Kidney (tissue), 14 donors: ENCODE results near the gene SPON1. TPM values are rescaled to one million over a fixed set of nuclear protein-coding genes. Genes with fewer than 3 reads are reported as not detected.

Source experiments
- DNase-seq, 5 donors: peaks; one replicate each; pipeline ENCODE4 v3.0.0-alpha.2; 2013 to 2020
- FAIRE-seq: peaks from 2 replicates; lab custom pipeline; 2012; peaks lifted over from hg19 to GRCh38; lab: Jason Lieb, UNC
- H3K27ac ChIP-seq, 2 donors: one replicate each; pipeline ENCODE4 v1.7.0; 2013; ENCODE audit warnings: low read depth in 2 of 2, low read length in 2 of 2, inconsistent platforms in 1 of 2
- H3K27me3 ChIP-seq: one replicate; pipeline ENCODE4 v1.7.1; 2013; ENCODE audit warnings: low read length, inconsistent platforms; ENCODE audit not compliant: control insufficient read depth, insufficient read depth
- H3K36me3 ChIP-seq, 3 donors: one replicate each; pipeline versions ENCODE4 v1.7.0 to v1.7.1; 2013; ENCODE audit warnings: low read length in 3 of 3, control low read depth in 1 of 3, inconsistent platforms in 1 of 3; ENCODE audit not compliant: insufficient read depth in 3 of 3, control insufficient read depth in 2 of 3
- H3K4me1 ChIP-seq, 3 donors: one replicate each; pipeline versions ENCODE4 v1.7.0 to v1.7.1; 2013; ENCODE audit warnings: low read length in 3 of 3, inconsistent platforms in 1 of 3, low read depth in 1 of 3; ENCODE audit not compliant: control insufficient read depth in 2 of 3, insufficient read depth in 2 of 3
- H3K4me3 ChIP-seq, 3 donors: one replicate each; pipeline versions ENCODE4 v1.7.0 to v1.8.1; 2013; ENCODE audit warnings: low read length in 3 of 3, control low read depth in 1 of 3, inconsistent platforms in 1 of 3
- H3K9ac ChIP-seq, 3 donors: one replicate each; pipeline versions ENCODE4 v1.7.0 to v1.7.1; 2013; ENCODE audit warnings: low read length in 3 of 3, control low read depth in 1 of 3, inconsistent platforms in 1 of 3
- H3K9me3 ChIP-seq, 3 donors: one replicate each; pipeline versions ENCODE4 v1.7.0 to v1.7.1; 2013; ENCODE audit warnings: low read length in 3 of 3, control low read depth in 1 of 3, inconsistent platforms in 1 of 3; ENCODE audit not compliant: control insufficient read depth in 2 of 3, insufficient read depth in 1 of 3
- intact Hi-C: fragments of 100-400 bp; cut with DNase I; formaldehyde crosslinking; loops from one replicate; pipeline ENCODE4 v1.11.1; 2022
- polyA plus RNA-seq: library from polyadenylated mRNA; stranded (reverse); fragments of 350-450 nt; fragmentation: Illumina TruSeq; extraction: RNeasy Lipid Tissue Mini Kit (QIAGEN cat#74804); gene quantifications from one replicate; pipeline ENCODE4 v1.2.3, GENCODE V29; 2014; ENCODE audit warnings: low read depth, low replicate concordance; ENCODE audit not compliant: insufficient read depth
- total RNA-seq: library from RNA; stranded (reverse); fragmentation: NEBNext Ultra II Directional; extraction: Animal tissue kit (Norgen Biotek cat#: 25700); gene quantifications from one replicate; pipeline ENCODE4 v1.2.1, GENCODE V29; 2021
- TF ChIP-seq, protein P1 (sequence below): IDR thresholded peaks from 3 replicates; pipeline ENCODE4 v1.5.1; 2012; ENCODE audit warnings: mild to moderate bottlenecking, moderate library complexity, borderline replicate concordance; ENCODE audit not compliant: insufficient read depth; ENCODE audit errors: extremely low read depth
- donor health status: control.
- donor health status: control.
- donor health status: control.
- donor health status: control.
- donor health status: control.
- donor health status: DM: yes; HTN: yes; CAD: no.
- donor health status: Normal renal cell carcinoma (clear cell type).

Gene SPON1
- total and polyA plus RNA-seq, 2 donors from 2014 or later, result 3.8 to 77.9 TPM

DNA sequence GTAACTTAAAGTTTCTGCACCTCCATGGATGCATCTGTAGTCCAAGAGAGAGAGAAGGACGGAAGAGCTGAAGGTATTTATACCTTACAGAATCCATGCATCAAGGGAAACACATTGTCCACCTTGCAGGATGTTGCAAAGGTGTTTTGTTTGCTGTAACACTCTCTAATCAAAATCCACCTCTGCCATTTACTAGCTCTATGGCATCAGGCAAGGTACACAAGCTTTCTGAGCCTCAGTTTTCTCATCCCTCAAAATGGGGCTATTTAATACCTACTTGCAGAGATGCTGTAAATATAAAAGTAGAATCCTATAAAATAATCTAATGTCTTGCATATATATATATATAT, 21.6 kb upstream of the SPON1 start:
- Histone ChIP-seq H3K4me1 (no peaks in the 10 kb centered on the region), H3K27me3 (no peaks in the 10 kb centered on the region), H3K9ac (no peak overlapping the region), H3K27ac (no peak overlapping the region), H3K36me3 (no peaks in the 10 kb centered on the region), H3K9me3 (no peaks in the 10 kb centered on the region), H3K4me3 (no peak overlapping the region)
- TF ChIP-seq, protein P1, sequence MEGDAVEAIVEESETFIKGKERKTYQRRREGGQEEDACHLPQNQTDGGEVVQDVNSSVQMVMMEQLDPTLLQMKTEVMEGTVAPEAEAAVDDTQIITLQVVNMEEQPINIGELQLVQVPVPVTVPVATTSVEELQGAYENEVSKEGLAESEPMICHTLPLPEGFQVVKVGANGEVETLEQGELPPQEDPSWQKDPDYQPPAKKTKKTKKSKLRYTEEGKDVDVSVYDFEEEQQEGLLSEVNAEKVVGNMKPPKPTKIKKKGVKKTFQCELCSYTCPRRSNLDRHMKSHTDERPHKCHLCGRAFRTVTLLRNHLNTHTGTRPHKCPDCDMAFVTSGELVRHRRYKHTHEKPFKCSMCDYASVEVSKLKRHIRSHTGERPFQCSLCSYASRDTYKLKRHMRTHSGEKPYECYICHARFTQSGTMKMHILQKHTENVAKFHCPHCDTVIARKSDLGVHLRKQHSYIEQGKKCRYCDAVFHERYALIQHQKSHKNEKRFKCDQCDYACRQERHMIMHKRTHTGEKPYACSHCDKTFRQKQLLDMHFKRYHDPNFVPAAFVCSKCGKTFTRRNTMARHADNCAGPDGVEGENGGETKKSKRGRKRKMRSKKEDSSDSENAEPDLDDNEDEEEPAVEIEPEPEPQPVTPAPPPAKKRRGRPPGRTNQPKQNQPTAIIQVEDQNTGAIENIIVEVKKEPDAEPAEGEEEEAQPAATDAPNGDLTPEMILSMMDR, result no peak
- DNase-seq (no peak), FAIRE-seq (no peak)
- intact Hi-C loops, result no loop called here

DNA sequence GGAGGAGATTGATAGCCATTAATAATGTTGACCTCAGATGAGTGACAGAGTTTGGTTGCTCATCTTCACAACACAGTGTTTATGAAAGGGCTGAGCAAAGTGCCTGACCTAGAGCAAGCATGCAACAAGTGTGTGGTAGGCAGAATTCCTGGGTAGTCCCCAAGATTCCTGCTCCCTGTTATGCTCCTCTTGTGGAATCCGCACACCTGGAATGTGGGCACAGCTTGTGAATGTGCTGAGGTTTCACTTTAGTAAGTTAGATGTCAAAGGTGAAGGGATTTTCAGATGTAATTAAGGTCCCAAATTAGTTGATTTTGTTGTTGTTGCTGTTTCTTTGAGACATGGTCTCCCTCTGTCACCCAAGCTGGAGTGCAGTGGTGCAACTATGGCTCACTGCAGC, 20.7 kb upstream of the SPON1 start:
- FAIRE-seq (no peak), DNase-seq (no peak)
- H3K27me3 ChIP-seq, result no peaks in the 10 kb centered on the region
- no peaks in the 10 kb centered on the region for H3K4me1 ChIP-seq
- TF ChIP-seq, protein P1, result no peak
- H3K36me3 ChIP-seq, result no peaks in the 10 kb centered on the region
- no peak overlapping the region for H3K4me3 ChIP-seq
- no peaks in the 10 kb centered on the region for H3K9me3 ChIP-seq
- intact Hi-C loops, result no loop called here
- no peak overlapping the region for H3K27ac ChIP-seq
- no peak overlapping the region for H3K9ac ChIP-seq

DNA sequence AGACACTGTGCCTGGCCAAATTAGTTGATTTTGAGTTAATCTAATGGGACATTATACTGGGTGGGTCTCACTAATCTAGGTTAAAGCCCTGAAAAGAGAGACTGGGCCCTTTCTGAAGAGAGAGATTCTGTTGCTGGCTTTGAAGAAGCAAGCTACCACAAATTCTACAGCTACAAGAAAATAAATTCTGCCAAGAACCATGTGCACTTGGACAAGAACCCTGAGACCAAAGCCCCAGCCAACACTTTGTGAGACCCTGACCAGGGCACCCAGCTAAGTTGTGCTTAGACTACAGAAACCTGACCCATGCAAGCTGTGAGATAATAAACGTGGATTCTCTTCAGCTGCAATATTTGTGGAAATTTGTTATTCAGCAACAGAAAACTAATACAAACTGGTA, 20.1 kb upstream of the SPON1 start:
- no peak overlapping the region for H3K27ac ChIP-seq
- TF ChIP-seq, protein P1, result no peak
- DNase-seq (no peak), FAIRE-seq (no peak)
- intact Hi-C loops, result no loop called here
- no peak overlapping the region for H3K9ac ChIP-seq
- no peaks in the 10 kb centered on the region for H3K36me3 ChIP-seq
- H3K9me3 ChIP-seq, result no peaks in the 10 kb centered on the region
- no peak overlapping the region for H3K4me3 ChIP-seq
- no peaks in the 10 kb centered on the region for H3K4me1 ChIP-seq
- H3K27me3 ChIP-seq, result no peaks in the 10 kb centered on the region

DNA sequence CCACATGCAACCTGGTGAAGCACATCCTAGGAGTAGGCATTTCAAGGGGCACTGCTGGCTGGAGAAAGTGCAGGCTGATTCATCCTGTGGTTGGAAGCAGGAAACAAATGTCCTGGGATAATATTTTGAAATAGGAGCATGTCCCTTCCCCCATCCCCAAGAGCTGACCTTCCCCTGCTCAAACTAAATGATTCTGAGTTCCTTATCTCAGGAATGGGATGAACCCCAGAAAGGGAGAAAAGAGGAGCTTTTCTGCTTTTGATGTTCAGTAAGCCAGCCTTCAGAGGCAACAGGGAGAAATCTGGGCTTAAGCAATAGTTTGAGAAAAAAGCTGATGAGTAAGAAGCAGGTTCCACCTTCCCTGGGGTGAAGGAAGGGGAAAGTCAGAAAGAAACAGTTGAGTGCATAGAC, 19.5 kb upstream of the SPON1 start:
- Histone ChIP-seq H3K27me3 (no peaks in the 10 kb centered on the region), H3K9ac (no peak overlapping the region), H3K27ac (no peak overlapping the region), H3K4me3 (no peak overlapping the region), H3K4me1 (no peaks in the 10 kb centered on the region), H3K36me3 (no peaks in the 10 kb centered on the region), H3K9me3 (no peaks in the 10 kb centered on the region)
- intact Hi-C loops, result no loop called here
- TF ChIP-seq, protein P1, result no peak
- DNase-seq, result no peak
- no peak for FAIRE-seq
